ENCODE results near the gene OSBPL3.

OSBPL3 gene

GRCh38 chr7:24861336-24861735 is 118.6 kb downstream of the OSBPL3 start:
- DNase-seq, result no peak

GRCh38 chr7:24860611-24861010 is 119.4 kb downstream of the OSBPL3 start:
- no peak for DNase-seq

GRCh38 chr7:24858108-24858977 is 121.6 kb downstream of the OSBPL3 start:
- DNase-seq, result no peak

- no peak for DNase-seq
Observed at GRCh38 chr7:24857623-24858022, 122.4 kb downstream of the OSBPL3 start.

GRCh38 chr7:24854866-24855265 is 125.1 kb downstream of the OSBPL3 start:
- DNase-seq, result no peak

- DNase-seq, result no peak
Observed at GRCh38 chr7:24851786-24852185, 128.2 kb downstream of the OSBPL3 start.

- DNase-seq, result no peak
Observed at GRCh38 chr7:24848878-24849277, 131.1 kb downstream of the OSBPL3 start.

- no peak for DNase-seq
Observed at GRCh38 chr7:24847754-24848153, 132.2 kb downstream of the OSBPL3 start.

GRCh38 chr7:24843821-24844434 is 136.1 kb downstream of the OSBPL3 start:
- no peak for DNase-seq

GRCh38 chr7:24842449-24843241 is 137.3 kb downstream of the OSBPL3 start:
- DNase-seq, result no peak

GRCh38 chr7:24842029-24842428 is 137.9 kb downstream of the OSBPL3 start:
- DNase-seq, result no peak

GRCh38 chr7:24840563-24840962 is 139.4 kb downstream of the OSBPL3 start:
- DNase-seq, result no peak

- no peak for DNase-seq
Observed at GRCh38 chr7:24836084-24836483, 143.9 kb downstream of the OSBPL3 start.

GRCh38 chr7:24835643-24836042 is 144.3 kb downstream of the OSBPL3 start:
- DNase-seq, result no peak

GRCh38 chr7:24834128-24834798 is 145.7 kb downstream of the OSBPL3 start:
- DNase-seq, result peak in 7 of 14 donors; percentile 16 to 54 (median 44)

GRCh38 chr7:24833549-24833948 is 146.4 kb downstream of the OSBPL3 start:
- no peak for DNase-seq

- no peak for DNase-seq
Observed at GRCh38 chr7:24831240-24831639, 148.7 kb downstream of the OSBPL3 start.

GRCh38 chr7:24830440-24831050 is 149.4 kb downstream of the OSBPL3 start:
- DNase-seq, result no peak

GRCh38 chr7:24829787-24830186 is 150.2 kb downstream of the OSBPL3 start:
- no peak for DNase-seq

- no peak for DNase-seq
Observed at GRCh38 chr7:24828891-24829661, 150.9 kb downstream of the OSBPL3 start.

GRCh38 chr7:24827589-24827988 is 152.4 kb downstream of the OSBPL3 start:
- DNase-seq, result no peak

All from C1 segment of cervical spinal cord (tissue), 14 donors.